Measurements from ENCODE around the gene DMXL1. TPM values are rescaled to one million over a fixed set of nuclear protein-coding genes. Genes with fewer than 3 reads are reported as not detected.

Gene DMXL1
- total RNA-seq, 1 experiment from 2014 or later, result 21.5 TPM

DNA sequence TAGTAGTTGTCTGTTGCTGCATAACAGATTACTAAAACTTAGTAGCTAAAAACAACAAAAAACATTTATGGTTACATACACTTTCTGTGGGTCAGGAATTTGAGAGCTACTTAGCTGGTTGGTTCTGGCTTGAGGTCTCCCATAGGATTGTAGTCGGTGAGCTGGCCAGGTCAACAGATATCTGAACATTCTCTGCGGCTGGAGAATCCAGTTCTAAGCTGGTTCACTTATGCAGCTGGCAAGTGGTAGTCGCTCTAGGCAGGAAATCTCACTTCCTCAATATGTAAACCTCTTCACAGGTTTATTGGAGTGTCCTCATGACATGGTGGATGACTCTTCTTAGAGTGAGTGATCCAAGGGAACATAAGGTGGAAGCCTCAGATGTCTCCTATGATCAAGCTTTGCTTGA is 219.3 kb downstream of the DMXL1 start:
- DNase-seq (ENCODE audit: low read depth), result no peak

DNA sequence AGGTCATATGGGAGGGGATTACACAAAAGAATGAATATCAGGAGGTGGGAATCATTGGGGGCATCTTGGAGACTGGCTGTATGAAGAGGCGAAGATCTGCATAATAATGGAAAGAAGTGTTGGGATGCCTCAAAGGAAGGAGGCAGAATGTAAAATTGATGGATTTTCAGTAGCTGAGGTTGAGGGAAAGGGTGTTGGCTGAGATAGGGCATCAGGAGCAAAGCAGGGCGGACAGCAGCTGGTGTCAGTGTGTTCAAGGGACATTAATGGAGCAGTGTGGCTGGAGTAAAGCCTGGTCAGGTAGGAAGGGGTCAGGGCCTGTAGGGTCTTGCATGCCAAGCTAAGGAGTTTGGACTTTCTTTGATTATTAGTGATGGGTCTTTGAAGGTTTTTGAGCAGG is 219.7 kb downstream of the DMXL1 start:
- DNase-seq (ENCODE audit: low read depth), result no peak

- DNase-seq (ENCODE audit: low read depth), result no peak
These were observed 220.2 kb downstream of the DMXL1 start for GRCh38 chr5:119291056-119291455.

GRCh38 chr5:119291877-119292276 is 221.0 kb downstream of the DMXL1 start:
- peak; percentile 46 for DNase-seq (ENCODE audit: low read depth)

DNA sequence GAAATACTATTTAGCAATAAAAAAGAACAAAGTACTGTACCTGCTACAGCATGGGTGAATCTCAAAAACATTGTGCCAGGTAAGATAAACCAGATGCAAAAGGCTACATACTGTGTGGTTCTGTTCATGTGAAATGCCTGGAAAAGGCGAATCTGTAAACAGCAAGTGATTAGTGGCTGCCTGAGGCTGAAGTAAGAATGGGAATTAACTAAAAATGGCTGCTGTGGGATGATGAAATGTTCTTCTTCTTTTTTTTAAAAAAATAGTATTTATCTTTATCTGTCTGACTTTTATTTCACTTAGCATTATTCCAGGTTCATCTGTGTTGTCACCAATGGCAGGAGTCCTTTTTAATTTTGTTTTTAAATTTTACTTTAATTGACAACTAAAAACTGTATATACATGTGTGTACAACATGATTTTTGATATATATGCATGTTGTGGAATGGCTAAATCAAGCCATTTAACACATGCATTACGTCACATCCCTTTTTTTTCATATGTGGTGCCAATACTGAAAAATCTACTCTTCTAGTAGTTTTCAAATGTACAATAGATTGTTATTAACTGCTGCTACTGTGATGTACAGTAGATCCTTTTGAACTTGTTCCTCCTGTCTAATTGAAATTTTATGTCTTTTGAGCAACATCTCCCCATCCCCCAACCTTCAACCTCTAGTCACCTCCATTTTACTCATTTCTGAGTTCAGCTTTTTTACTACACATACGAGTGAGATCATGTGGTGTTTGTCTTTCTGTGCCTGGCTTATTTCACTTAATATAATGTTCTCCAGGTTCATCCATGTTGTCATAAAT is 222.0 kb downstream of the DMXL1 start:
- DNase-seq (ENCODE audit: low read depth), result no peak

GRCh38 chr5:119293516-119293829 is 222.6 kb downstream of the DMXL1 start:
- DNase-seq (ENCODE audit: low read depth), result no peak

Other genes with a start within 250 kb of the DMXL1 start
- gene DTWD2, start 82.5 kb upstream of the DMXL1 start, total RNA-seq (2014; rRNA removed; shearing (Covaris generic)), result 4.1 TPM in 2 replicates